SHP77 treated with DMSO at 0.1 percent for 48 hours (cell line): Measurements from ENCODE around the gene DIDO1.
A peak's percentile ranks its signal among the peaks of the same experiment; 100 is the strongest.

Source experiments
- DNase-seq: peaks from one replicate; lab custom pipeline; 2025; lab: John Stamatoyannopoulos, UW

The DIDO1 gene

DNA sequence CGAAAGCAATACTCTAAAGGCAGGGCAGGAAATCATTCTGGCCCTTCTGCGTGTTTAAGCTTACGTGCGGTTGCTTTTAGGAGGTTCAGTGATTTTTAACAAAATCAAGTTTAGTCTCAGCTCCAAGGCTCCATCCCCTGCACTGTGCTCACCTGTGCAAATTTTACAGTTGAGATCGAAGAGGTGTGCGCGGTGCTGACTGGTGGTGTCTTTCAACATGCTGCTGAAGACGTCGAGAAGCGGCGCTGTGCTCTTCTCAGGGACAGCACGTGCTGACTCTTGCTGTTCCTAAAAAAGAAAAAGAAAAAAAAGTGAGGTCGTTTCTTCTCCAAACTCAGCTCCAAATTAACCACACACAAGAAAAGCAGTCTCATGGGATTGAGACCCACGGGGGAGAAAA, 32.0 kb downstream of the DIDO1 start:
- no peak for DNase-seq

DNA sequence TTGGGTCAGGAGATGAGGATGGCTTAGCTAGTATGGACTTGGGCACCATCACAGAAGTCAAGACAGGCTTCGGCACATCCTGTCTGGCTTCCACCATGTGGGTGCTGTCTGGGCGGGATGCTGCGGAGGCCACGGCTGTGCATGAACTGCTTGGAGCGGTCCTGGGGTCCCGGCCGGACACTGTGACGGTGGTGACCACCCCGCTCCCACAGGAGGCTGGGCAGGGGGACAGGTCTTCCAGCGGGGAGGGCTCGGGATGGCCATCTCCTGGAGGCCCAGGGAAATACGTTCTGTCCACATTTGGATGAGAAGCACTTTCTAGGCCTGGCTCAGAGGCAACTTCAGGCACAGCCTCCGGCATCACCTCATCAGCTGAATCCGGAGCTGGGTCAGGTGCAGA, 32.6 kb downstream of the DIDO1 start:
- no peak for DNase-seq

- DNase-seq: no peak
Measured at GRCh38 chr20:62892348-62893304, 33.7 kb downstream of the DIDO1 start.

GRCh38 chr20:62891111-62891510, 35.2 kb downstream of the DIDO1 start:
- no peak for DNase-seq

DNA sequence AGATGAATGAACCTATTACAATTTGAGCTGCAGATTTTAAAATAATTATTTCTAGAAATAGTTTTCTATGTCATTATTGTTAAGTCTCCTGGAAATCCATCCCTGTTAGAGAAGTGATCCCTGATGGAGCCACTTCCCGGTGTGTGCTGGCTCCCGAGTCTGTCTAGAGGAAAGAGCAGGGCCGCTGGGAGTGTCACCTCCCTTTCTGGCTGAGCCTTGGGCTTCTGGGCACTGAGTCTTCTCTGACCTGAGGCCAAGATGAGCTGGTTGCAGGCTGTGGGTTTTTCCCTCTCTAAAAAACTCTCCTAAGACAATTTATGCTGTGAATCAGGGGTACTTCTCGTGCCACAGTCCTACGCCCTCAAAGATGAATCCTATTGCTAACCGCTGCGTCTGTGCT, 35.9 kb downstream of the DIDO1 start:
- DNase-seq: no peak

DNA sequence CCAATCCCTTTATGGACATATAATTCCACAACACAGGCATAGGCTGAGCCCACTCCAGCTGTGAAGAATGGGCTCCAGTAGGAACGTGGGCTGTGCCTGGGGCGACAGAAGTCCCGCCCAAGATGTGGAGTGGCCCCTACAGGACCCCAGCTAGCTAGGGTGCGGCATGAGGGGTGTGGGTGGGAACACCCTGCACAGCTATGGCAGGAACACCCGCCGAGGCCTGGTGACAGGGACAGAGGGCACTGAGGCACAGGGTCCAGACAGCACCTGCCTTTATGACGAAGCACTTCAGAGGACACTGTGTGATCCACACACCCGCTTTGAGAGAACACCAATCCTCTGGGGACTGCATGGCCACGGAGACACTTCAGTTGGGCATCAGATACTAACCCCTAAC, 36.4 kb downstream of the DIDO1 start:
- no peak for DNase-seq

- DNase-seq: no peak
Measured at GRCh38 chr20:62889411-62889810, 36.9 kb downstream of the DIDO1 start.

GRCh38 chr20:62888910-62889309, 37.4 kb downstream of the DIDO1 start:
- no peak for DNase-seq

DNA sequence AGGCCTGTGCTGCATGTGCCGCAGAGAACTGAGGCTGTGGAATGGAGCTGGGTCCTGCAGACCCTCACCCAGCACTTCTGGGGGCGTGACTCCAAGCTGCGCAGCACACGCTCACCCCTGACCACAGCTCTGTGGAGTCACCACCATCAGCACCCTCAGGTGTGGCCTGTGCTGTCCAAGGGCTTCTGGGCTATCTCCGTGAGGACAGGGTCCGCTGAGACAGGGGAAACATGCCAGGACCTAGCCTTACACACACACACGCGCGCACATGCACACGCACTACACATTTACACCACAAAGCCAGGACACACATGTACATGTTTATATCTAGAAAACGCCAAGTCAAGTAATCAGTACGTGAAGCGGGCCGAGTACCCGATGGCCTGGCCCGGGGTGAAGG, 37.9 kb downstream of the DIDO1 start:
- DNase-seq: no peak

DNA sequence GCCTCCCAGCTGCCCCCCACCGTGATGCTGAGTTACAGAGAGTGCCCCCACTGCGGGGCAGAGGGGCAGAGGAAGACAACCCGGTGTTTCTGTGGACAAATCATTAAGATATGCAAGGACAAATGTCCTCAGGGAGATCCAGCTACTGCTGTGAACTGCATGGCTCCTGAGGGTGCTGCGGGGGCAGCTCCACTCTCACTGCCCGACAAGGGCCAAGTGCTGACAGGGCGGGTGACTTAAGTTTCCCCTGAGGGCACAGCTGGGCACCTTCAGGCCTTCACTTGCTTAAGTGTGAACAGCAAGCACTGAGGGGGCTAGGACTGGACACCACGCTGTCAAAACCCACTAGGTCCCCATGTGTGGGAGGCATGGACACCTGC, 38.5 kb downstream of the DIDO1 start:
- DNase-seq: no peak

GRCh38 chr20:62887152-62887859, 39.0 kb downstream of the DIDO1 start:
- DNase-seq: peak; percentile 79

DNA sequence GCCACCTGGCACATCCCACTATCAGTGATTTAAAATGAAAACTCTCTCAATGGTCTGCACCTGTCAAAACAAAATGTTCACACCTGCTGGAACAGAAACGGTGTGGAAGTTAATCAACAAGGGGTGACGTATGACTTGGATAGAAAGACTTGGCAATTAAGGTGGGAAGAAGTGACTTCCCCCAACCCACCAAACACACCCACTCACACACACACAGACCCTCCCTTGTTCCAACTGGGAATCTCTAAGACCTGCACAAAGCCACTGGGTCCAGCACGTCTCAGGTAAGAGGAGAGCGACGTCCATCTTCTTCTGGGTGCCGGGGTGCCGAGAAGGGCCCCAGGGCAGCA, 39.6 kb downstream of the DIDO1 start:
- DNase-seq: peak; percentile 71

DNA sequence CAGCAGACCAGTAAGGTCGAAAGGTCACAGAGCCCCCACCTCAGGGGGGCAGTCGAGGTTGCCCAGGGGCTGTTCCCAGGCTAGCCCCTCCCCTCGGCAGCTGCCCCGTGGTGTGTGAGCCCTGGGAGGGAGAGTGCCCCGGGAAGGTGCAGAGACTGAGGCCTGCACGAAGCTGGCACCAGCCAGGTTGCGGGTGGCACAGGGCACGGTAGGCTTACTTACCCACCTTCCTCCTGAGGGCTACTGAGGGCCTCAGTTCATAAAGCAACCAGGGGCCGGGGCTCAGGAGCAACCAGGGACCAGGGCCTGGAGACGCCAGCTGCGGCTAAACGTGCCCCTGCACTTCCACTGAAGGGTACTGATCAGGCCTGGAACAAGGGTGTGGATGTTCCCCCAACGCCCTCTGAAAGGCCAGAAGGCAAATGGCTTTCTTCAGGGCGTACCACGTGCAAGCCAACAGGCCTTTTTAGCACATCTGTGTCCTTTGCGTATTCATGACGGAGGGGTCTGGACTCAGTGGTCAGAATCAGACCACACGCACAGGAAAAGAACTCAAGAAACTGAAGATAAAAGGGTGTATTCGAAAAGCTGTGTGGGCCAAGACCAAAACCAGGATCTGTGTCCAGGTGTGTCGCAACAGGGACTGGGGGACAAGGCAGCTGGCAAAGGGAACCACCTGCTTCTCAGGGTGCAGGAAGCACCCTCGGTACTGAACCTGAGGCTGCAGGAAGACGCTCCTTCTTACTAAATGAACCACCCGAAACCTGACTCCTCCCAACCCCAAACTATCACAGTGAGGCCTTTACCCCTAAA, 40.2 kb downstream of the DIDO1 start:
- DNase-seq: no peak

GRCh38 chr20:62885046-62885895, 41.0 kb downstream of the DIDO1 start:
- no peak for DNase-seq

DNA sequence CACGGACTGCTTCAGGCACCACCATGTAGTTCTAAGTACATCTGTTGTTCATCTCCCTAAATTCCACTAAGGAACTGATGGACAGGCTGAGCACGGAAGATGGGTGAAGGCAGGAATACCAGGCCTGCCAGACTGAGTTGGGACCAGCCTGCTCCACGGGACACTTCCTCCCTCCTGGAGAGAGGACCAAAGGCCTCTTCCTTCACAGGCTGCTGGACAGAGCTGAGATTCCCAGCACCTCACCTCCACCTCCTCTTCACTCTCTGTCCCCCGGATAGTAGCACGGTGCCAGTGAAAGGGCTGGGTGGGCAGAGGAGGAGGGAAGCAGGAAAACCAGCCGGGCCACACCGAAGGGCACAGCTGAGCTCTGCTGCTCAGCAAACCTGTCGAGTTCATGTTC, 41.7 kb downstream of the DIDO1 start:
- DNase-seq: no peak

DNA sequence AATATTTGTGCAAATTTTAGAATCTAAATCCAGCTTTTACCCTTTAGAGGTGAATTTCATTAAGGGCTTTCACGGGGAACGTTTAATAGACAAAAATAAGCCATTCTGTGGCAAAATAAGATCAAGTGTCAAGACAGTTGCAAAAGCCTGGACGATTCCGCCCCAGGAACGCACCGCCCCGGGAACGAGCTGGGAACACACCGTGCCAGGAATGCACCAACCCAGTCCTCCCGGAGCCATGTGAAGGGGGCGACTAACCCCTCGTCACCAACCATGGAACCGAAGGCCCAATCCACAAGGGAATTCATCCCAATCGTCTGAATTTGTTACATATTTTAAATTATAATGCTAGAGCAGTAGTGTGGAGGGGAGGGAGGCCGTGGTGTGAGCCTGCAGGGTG, 43.9 kb downstream of the DIDO1 start:
- no peak for DNase-seq

DNA sequence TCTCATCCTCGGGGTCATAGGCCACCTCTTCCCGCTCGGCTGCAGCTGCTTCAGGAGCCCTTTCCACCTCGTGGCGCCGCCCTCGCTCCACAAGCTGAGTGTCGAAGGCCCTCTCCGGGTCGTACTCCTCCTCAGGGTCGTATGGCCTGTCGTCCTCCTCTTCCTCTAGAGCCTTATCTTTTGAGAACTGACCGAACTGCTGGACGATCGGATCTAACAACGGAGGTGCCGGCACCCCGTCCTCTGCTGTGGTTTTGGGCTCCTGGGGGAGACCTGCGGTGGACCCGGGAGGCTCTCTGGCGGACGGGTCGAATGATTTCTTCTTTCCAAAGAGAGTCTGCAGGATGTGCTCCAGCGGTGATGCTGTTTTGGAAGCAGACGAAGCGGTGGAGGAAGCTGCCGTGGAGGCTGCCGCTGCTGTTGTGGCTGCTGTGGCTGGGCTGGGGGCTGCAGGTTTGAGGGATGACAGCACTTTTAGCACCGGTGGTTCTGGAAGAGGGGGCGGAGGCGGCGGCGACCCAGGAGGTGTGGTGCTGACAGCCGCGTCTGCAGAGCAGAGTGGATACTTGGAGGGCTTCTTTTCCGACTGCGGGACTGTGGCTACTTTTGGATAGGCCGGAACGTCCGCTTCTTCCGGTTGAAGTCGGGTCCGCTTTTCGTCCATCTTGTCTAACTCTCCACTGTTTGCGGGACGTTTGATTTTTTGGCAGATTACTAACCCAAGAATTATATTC, 44.5 kb downstream of the DIDO1 start:
- DNase-seq: no peak

DNA sequence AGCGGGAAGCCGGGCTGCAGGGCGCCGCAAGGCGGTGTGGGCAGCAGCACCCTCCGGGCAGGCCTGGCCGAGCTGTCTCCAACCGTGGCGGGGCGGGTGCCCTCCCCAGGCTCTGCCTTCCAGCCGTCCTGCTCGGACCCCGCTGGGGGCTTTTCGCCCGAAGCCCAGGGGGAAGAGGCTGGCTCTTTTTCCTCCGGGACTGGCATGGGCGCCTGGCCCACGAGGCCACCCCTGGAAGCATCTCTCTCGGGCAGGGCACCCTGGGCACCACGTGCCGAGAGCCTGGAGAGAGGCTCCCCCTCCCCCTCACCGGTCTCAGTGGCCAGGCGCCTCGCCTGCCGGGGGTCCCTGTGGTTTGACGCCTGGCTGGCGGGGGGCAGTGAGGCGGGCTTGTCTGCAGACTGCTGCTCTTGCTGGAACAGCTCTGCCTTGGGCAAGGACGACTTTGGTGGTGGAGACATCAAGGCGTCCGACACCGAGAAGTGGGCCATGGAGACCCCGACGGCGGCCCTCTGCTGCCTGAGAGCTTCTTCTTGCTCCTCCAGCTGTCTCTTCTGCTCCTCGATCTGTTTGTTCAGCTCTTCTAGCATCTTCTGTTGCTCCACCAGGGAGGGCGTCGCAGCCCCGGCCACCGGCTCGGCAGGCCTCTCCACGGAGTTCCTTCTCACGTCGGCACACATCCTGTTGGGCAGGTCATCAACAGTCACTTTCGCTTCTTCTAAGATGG, 45.2 kb downstream of the DIDO1 start:
- DNase-seq: no peak

- DNase-seq: no peak
Measured at GRCh38 chr20:62880147-62880934, 46.0 kb downstream of the DIDO1 start.
